Kasumi-1 (cell line): ENCODE measurements around the gene TMEM100.

Source experiments
- DNase-seq, 2 experiments: peaks; one replicate each; lab custom pipeline; 2025; lab: John Stamatoyannopoulos, UW

The TMEM100 gene

DNA sequence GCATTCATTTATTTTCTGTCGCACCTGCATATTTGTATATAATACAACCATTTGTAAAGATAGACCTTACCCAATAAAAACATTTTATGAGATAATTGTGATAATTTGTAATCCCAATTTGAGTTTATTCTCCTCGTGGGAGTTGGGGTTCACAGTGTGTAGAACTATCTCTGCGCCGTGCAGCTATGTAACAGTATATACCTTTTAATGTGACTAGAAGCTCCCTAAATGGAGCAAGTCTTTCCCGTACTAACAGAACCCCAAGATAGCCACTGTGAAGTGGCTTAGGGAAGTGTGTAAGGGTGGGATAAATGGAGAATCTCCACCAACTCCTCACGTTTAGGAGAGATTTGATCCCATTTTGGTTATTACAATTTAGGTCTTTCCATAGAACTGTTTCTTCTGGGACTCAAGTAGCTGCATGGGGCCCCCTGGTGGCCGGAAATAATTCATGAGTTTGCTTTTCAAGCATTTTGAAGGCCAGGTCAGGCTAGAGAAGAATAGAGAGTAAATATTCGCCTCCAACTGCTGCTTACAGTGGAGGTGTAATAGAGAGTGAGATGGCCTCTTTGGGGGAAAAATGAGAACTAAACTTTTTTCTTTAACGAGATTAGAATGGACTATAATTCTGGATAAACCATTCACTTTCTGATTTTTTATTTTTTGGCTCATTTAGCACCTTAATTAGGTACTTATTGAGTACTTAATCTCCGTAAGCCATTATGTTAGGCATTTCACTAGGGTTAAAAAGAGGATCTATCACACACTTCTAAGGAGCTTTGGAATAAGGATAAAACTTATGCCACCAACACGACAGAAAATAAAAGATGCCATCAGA, 4.5 kb downstream of the TMEM100 start:
- peak; percentile 79 to 82 for DNase-seq

DNA sequence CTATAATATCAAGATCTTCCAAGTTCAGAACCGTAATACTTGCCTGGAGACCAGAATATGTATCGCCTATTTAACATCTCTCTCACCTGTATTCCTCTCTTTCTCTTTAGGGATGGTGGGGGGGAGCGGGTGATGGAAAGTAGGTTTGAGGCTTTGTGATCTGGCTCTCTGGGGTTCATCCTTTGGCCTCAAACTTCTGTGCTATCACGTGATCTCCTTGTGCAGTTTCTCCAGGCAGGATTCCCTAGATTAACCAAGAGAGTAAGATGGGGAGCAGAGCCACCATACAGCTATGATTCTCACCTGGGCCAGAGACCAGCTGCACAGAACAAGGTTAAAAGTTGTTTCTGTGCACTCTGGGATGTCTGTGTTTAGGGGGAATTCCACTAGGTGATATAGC, 5.2 kb downstream of the TMEM100 start:
- no peak for DNase-seq

DNA sequence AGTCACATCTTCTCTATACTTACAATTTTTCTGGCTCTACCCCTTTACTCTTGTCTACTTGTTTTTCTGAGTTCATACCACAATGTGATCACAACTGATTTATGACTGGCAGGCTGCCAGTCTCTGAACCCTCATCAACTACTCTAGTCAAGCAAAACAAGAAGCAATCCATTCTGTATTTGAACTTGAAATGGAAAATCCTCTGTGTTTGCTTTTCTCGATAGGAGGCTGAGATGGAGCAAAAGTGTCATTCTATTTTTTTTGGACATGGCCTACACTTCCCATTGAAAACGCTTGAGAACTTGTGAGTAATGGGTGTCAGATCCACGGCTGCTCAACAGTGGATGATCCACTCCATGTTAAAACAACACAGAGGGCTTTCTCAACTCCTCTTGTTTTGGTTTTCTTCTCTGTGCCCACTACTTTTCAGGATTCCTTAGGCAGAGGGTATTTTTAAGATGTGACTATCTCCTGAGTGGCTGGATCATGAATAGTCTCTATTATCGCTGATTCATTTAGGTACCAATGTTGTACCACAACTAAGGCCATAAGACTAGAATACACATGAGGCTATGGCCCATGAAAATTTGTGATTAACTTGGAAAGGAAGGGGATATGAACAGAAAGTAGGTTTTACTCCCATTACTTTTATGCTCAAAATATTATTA, 11.7 kb downstream of the TMEM100 start:
- no peak for DNase-seq

DNA sequence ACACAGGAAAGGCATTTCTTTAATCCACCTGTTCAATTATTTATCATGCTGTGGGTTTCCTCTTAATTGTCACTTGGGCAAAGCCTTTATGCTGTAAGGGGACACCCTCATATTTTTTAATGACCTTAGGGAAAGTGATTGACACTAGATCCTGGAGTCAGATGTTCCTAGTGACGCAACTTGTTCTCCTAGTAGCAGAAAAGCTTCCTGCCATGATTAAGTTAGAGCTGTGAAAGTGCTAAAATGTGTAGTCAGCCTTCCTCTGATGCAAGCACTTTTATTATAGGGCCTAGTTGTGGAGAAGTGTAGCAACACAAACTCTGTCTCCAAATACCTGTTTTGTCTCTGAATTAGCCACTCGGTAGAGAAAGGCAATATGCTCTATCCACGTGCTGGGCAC, 12.3 kb downstream of the TMEM100 start:
- peak; percentile 14 to 19 for DNase-seq

DNA sequence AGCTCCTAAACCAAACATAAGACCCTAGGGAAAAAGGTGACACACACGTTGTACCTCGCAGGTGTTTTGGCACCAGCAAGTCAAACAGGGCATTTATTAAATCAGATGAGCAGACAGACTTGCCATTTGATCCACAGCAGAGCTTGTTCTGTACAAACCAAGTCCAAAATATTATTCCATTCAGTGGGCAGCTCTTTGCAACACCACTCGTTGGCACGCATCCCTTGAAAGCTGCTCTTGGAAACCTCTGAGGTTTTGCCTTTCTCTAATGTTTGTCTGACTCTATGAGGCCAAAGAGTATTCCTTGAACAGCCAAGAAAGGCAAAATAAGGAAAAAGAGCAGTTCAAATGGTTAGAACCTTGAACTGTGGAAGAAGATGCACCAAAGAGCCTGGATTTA, 12.7 kb downstream of the TMEM100 start:
- no peak for DNase-seq

DNA sequence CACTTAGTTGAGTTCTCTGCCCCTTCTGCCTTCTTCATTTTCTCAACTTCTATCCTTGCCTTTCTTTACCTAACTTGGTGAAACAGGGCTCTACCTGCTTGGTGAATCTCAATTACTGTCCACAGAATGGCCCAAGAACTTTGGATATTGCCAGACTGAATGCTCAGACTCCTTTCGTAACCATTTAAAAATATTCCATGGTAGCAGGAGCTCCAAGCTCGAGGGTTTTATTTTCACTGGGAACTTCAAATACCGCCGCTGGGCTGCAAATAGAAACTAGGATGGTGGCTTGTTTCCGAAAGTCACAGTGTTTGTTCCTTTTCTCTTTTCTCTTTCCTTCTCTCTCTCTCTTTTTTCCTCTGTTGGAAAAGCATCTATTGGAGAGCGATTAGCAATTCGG, 13.2 kb downstream of the TMEM100 start:
- no peak for DNase-seq

DNA sequence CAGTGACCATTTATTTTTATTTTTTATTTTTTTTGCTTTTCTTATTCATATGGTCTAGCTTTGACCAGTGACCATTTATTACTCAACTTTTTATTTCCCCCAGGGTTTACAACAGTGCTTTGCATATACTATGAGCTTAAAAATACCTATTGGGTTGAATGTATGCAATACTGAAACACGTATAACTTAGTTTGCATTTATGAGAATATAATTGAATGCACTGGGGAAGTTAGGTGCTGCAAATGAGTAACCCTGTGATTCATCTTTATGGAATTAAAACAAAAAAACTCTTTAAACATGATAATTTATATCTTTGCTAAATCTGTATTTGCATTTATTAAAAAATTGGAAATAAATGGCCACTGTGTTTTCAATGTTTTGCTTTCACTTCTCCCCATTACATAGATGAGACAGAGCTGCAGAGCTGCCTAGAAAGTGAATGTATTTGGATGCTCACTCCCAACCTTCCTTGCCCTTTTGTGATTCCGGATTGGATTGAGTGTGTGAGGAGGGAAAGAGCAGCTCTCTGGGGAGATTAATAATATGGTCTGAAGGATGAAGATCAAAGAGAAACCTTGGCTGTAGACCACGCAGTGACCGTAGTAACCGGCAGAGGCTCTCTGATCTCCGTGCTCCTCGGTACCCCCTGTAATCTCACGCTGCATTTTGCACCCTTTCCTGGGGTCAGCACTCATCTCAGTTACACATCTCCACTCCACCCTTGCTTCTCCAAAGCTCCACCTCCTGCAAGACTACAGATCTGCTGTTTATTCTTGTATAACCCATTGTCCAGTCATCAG, 14.3 kb downstream of the TMEM100 start:
- no peak for DNase-seq

DNA sequence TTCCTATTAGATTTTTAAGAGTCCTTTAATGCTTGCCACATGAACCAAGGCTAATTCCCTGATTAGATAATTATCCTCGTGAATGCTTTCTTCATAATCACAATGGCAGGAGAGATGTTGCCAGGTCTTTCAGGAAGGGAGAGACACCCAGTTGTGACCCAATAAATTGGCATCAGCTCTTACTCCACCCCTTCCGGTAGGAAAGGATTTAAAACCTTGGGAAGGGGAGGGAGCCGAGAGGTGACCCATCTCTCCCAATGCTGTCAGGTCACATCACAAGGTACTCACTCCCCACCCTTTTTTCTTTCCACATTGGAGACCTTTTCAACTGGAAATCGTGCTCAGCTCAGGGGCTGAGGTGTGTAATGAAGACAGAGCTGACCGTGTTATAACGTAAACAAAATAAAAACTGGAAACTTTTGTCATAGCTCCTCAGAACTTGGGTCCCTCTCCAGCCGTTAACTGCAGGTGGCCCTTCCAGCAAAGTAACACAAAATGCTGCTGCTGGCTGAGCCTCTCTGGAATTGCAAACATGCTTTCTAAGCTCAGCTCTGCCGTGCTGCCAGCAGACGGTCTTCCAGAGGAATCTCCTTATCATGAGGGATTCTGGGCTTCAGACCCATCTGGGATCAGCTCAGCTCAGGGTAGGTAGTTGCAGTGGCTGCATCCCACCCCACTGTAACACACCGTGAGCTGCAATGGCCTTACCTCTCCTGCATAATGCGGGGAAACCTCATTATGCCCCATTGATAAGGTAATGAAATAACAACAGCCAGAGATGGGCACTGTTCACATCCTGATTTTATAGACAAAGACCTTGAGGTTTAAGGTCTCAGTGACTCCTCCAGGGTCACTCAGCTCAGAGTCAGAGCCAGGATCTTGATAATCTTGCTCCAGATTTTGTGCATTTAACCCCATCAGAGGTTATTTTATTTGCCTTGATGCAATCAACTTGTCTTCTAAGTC, 15.6 kb downstream of the TMEM100 start:
- DNase-seq = no peak

DNA sequence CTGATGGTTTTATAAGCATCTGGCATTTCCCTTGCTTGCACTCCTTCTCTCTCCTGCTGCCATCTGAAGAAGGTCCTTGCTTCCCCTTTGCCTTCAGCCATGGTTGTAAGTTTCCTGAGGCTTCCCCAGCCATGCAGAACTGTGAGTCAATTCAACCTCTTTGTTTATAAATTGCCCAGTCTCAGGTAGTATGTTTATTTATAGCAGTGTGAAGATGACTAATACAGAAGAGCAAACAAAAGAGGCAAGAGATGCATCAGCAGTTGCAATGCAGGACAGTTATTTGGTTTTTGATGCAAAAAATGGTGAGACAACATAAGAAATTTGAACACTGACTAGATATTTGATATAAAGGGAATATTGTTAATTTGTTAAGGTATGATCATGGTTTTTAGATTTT, 16.8 kb downstream of the TMEM100 start:
- no peak for DNase-seq

DNA sequence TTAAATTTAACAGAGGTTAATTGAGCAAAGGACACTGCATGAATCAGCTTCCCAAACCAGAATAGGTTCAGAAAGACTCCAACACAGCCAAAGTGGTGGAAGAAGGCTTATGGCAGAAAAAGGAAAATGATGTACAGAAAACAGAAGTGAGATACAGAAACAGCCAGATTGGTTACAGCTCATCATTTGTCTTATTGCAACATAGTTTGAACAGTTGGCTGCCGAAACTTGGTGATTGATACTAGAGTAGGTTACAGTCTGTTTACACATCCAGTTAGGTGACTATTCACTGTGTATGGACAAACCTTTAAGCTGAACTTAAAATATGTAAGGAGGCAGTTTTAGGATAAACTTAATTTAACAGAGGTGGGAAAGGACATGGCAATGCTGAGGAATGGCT, 18.3 kb downstream of the TMEM100 start:
- no peak for DNase-seq

DNA sequence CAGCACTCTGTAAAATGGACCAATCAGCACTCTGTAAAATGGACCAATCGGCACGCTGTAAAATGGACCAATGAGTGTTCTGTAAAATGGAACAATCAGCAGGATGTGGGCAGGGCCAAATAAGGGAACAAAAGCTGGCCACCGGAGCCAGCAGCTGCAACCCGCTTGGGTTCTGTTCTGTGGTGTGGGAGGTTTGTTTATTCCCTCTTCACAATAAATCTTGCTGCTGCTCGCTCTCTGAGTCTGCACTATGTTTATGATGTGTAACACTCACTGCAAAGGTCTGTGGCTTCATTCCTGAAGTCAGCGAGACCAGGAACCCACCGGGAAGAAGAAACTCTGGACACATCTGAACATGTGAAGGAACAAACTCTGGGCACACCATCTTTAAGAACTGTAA, 20.5 kb downstream of the TMEM100 start:
- no peak for DNase-seq

DNA sequence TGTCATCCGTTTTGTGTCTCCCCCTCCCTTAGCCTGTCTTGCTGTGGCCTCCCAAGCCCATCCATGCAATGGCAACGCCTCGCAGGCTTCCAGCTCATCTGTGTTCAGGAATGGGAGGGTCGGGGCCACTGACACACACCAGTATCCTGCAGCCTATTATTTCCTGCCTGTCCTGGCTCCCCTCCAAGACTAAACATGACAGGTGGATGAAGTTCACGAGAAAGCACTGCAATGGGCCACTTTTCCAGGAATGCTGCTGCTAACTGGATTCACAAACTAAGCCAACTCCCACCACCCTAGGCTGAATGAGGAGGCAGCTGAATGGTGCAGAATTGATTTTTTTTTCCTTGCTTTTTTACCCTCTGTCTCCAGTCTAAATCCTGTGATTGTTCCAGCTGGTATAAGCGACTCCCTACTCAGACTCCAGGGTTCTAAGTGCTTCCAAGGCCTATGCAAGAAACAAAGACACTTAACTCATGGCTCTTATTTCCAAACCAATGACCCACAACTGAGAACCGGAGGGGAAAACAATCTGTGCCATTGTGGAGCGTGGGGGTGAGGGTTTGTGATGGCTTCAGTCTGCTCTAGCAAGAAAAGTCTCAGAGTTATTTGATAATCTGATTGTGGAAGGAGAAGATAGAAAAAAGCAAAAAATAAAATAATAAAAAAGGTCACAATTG, 23.3 kb downstream of the TMEM100 start:
- DNase-seq = no peak

DNA sequence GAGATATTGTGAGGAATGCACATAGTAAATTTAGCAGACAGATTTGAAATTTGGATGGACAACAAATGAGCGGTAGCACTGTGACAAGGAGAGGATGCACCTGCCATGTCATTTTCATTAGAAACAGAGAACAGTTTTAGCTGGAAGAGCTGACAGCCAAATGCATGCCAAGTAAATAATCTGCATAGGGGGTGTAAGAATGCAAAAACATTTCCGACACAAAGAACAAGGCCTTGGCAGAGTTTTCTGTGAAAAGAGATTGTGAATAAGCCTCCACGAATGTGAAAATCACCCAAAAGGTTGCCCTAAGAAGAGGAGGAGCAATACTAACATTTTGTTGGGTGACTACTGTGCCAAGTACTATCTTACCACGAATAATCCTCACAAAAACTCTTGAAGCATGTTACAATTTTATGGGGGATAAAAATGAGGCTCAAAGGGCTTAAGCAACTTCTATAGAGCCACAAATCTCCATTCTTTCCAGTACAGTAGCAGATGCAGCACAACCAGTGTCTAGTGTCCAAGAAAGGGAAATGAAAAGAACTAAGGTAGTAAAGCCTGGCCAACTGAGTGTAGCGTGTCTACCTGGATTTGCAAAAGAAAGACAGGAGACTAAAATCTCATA, 28.3 kb downstream of the TMEM100 start:
- DNase-seq = no peak

DNA sequence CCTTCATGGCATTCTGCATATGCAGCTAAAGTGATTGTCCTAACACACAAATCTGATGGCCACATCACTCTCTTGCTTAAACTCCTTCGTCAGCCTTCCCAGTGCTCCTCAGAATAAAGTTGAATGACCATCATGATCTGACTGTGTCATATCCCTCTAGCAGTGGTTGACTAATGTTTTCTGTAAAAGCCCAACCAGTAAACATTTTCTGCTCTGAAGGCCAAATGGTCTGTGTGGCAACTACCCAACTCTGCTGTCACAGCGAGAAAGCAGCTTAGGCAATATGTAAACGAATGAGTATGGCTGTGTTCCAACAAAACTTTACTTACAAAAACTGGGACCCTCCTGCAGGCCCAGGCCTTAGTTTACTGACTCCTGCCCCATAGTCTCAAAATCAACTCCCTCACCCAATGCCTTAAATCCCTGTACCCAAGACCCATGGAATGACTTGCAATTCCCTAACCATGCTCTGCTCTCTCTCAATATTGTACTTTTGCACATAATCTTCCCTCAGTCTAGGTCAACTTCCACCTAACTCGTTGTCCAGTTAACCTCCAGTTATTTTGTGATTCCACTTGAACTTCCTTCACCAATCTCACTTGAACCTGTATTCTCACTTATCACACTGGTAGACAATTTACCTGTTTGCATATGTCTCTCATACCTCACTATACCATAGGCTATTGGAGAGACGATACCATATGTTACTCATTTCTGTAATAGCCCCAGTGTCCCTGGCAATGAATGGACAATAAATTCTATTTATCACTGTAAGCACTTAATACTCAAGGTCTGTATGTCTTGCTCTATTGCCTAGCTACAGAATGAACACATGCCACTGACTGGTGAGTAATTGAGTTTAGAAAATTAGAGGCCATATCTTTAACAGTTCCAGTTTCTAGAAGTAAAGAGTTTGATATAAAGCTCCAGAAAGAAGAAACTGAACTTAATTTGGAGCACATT, 29.1 kb downstream of the TMEM100 start:
- no peak for DNase-seq

DNA sequence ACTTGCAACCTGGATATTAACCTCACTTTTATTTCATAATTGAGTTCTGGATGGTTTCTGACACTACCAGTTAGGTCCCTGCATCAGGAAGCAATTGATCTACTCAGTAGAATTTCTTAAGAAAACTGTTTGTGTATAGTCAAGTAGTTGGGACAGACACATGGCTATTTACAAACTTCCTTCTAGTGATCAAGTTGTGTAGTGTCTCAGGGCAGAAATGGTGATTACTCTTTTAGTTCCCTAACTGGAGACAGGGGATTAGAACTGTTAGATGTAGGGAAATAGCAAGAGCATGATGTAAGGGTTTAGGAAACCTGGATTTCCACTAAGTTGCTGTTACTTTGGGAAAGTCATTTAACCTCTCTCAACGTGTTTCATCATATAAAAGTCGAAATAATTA, 30.4 kb downstream of the TMEM100 start:
- no peak for DNase-seq

DNA sequence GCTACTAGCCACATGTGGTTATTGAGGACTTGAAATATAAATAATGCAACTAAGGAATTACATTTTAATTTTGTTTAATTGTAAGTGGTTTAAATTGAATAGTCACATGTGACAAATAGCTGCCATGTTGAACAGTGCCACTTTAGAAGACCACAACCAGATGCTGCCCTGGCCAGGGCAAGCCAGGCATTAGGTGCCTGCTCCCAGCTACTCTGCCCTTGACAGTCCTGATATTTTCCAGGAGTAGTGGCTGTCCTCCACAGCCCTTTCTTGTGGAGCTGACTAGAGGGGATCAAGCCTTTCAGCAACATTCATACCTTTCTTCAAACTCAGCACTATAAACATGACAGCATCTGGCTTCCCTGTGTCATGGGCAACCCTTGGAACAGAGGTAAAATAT, 31.0 kb downstream of the TMEM100 start:
- no peak for DNase-seq

DNA sequence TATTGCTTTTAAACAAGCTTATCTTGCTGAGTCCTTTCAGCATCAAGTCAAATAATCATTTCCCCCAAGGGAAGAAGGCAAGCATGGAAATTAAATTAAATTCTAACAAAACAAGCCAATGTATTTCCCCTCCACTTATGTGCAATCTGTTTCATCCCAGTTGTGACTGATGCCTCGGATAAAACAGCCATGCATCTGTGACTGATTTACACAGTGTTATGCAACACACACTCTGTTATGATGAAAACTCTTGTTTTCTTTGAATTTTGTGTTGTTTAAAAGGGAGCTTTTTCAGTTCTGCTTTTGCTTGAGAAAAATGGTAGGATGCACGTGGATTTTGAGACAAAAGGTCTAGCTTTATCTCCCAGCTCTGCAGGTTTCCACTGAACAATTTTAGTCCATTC, 32.6 kb downstream of the TMEM100 start:
- no peak for DNase-seq

DNA sequence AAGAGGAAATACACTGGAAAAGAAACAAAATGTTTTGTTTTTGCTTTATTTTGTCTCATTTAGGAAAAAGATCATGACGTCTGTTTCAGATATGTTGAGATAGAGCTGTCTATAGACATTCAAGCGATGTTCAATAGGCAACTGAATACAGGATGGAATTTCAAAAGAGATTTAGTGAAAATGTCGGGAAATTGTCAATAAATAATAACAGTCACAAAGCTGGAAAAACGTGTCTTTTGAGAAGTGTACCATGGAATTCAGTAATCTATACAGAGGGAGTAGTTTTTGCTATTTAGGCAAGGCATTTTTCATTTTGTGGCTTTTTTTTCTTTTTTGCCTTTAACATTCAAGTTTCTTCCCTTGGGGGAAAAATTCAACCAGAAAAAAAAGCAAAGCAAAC, 33.0 kb downstream of the TMEM100 start:
- DNase-seq = no peak

DNA sequence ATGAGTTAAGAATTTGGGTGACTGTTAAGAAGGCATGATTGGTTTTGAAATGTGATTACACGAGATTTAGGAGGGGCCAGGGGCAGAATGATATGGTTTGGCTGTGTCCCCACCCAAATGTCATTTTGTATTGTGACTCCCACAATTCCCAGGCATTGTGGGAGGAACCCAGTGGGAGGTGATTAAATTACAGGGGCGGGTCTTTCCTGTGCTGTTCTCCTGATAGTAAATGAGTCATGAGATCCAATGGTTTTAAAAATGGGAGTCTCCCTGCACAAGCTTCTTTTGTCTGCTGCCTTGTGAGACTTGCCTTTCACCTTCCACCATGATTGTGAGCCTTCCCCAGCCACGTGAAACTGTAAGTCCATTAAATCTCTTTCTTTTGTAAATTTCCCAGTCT, 34.6 kb downstream of the TMEM100 start:
- DNase-seq = no peak
